GM18870 (cell line): Measurements from ENCODE around the gene DNAJB11.
"Not testable (repeated sequence)": the region's sequence is repeated elsewhere in the genome, so short reads cannot be mapped to it uniquely, and the experiment has no call there.

ENCODE experiments used
- ATAC-seq: cut with Tn5 transposase; IDR thresholded peaks from one replicate; pipeline ENCODE4 v1.9.1; 2021; ENCODE audit warnings: moderate library complexity; ENCODE audit not compliant: unreplicated experiment

Gene DNAJB11

GRCh38 chr3:186570096-186570940 lies at the start of gene DNAJB11:
TSS of gene DNAJB11 (plus strand) at chr3:186570720. CDS start at chr3:186570898, 178 bp downstream.
- peak; percentile 80 for ATAC-seq

- peak; percentile 35 for ATAC-seq
Measured at GRCh38 chr3:186520957-186521842, 49.3 kb upstream of the DNAJB11 start.

GRCh38 chr3:186523022-186523421 lies 47.5 kb upstream of the DNAJB11 start:
- ATAC-seq: no peak

- no peak for ATAC-seq
Measured at GRCh38 chr3:186523434-186523833, 47.1 kb upstream of the DNAJB11 start.

GRCh38 chr3:186524616-186525015 lies 45.9 kb upstream of the DNAJB11 start:
- ATAC-seq: no peak

GRCh38 chr3:186525369-186526255 lies 44.9 kb upstream of the DNAJB11 start:
- peak; percentile 23 for ATAC-seq

- peak; percentile 31 for ATAC-seq
Measured at GRCh38 chr3:186526256-186526606, 44.3 kb upstream of the DNAJB11 start.

GRCh38 chr3:186529201-186529999 lies 41.1 kb upstream of the DNAJB11 start:
- no peak for ATAC-seq

- ATAC-seq: no peak
Measured at GRCh38 chr3:186530415-186530814, 40.1 kb upstream of the DNAJB11 start.

GRCh38 chr3:186531694-186532093 lies 38.8 kb upstream of the DNAJB11 start:
- not testable (repeated sequence) for ATAC-seq

- ATAC-seq: peak; percentile 54
Measured at GRCh38 chr3:186532598-186533072, 37.9 kb upstream of the DNAJB11 start.

- peak; percentile 74 for ATAC-seq
Measured at GRCh38 chr3:186534113-186534669, 36.3 kb upstream of the DNAJB11 start.

GRCh38 chr3:186536883-186537844 lies 33.4 kb upstream of the DNAJB11 start:
- ATAC-seq: no peak

GRCh38 chr3:186538779-186539178 lies 31.7 kb upstream of the DNAJB11 start:
- no peak for ATAC-seq

- peak; percentile 54 for ATAC-seq
Measured at GRCh38 chr3:186540221-186540834, 30.2 kb upstream of the DNAJB11 start.

- no peak for ATAC-seq
Measured at GRCh38 chr3:186540835-186541226, 29.7 kb upstream of the DNAJB11 start.

- ATAC-seq: no peak
Measured at GRCh38 chr3:186544281-186544680, 26.2 kb upstream of the DNAJB11 start, which contains the start of gene CRYGS. TSS of gene CRYGS (minus strand) at chr3:186544380. CDS start at chr3:186544326, 54 bp downstream.

- no peak for ATAC-seq
Measured at GRCh38 chr3:186549497-186549896, 21.0 kb upstream of the DNAJB11 start.
